ENCODE data around the gene CHST15.

GRCh38 chr10:124036746-124037145 is 56.7 kb downstream of the CHST15 start:
- TF ChIP-seq, protein P1, sequence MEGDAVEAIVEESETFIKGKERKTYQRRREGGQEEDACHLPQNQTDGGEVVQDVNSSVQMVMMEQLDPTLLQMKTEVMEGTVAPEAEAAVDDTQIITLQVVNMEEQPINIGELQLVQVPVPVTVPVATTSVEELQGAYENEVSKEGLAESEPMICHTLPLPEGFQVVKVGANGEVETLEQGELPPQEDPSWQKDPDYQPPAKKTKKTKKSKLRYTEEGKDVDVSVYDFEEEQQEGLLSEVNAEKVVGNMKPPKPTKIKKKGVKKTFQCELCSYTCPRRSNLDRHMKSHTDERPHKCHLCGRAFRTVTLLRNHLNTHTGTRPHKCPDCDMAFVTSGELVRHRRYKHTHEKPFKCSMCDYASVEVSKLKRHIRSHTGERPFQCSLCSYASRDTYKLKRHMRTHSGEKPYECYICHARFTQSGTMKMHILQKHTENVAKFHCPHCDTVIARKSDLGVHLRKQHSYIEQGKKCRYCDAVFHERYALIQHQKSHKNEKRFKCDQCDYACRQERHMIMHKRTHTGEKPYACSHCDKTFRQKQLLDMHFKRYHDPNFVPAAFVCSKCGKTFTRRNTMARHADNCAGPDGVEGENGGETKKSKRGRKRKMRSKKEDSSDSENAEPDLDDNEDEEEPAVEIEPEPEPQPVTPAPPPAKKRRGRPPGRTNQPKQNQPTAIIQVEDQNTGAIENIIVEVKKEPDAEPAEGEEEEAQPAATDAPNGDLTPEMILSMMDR (IDR thresholded peaks at IDR 0.05; ENCODE audit: insufficient read depth, low read length), result no peak
- no peak for TF ChIP-seq POLR2AphosphoS5 (IDR thresholded peaks at IDR 0.05; ENCODE audit: low read depth)
- TF ChIP-seq, protein P2, sequence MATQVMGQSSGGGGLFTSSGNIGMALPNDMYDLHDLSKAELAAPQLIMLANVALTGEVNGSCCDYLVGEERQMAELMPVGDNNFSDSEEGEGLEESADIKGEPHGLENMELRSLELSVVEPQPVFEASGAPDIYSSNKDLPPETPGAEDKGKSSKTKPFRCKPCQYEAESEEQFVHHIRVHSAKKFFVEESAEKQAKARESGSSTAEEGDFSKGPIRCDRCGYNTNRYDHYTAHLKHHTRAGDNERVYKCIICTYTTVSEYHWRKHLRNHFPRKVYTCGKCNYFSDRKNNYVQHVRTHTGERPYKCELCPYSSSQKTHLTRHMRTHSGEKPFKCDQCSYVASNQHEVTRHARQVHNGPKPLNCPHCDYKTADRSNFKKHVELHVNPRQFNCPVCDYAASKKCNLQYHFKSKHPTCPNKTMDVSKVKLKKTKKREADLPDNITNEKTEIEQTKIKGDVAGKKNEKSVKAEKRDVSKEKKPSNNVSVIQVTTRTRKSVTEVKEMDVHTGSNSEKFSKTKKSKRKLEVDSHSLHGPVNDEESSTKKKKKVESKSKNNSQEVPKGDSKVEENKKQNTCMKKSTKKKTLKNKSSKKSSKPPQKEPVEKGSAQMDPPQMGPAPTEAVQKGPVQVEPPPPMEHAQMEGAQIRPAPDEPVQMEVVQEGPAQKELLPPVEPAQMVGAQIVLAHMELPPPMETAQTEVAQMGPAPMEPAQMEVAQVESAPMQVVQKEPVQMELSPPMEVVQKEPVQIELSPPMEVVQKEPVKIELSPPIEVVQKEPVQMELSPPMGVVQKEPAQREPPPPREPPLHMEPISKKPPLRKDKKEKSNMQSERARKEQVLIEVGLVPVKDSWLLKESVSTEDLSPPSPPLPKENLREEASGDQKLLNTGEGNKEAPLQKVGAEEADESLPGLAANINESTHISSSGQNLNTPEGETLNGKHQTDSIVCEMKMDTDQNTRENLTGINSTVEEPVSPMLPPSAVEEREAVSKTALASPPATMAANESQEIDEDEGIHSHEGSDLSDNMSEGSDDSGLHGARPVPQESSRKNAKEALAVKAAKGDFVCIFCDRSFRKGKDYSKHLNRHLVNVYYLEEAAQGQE (IDR thresholded peaks at IDR 0.05; ENCODE audit: insufficient replicate concordance, low read depth), result no peak
